B cell (primary cell): ENCODE results near the gene GRID2. TPM values are rescaled to one million over a fixed set of nuclear protein-coding genes. Genes with fewer than 3 reads are reported as not detected.

ENCODE experiments used
- ATAC-seq: fragments of 200-7000 bp; cut with Tn5 transposase; one replicate; pipeline ENCODE4 v1.10.0; 2021; ENCODE audit warnings: low read depth, mild to moderate bottlenecking, moderate number of reproducible peaks, moderate library complexity
- CTCF ChIA-PET: fragments of 350-600 bp; sonication (Branson Sonifier 250); formaldehyde crosslinking; loops from one replicate; lab custom pipeline; 2021; ENCODE audit warnings: antibody characterized with exemption, inconsistent platforms; lab: Charles Lee
- POLR2A ChIA-PET: fragments of 350-600 bp; sonication (Branson Sonifier 250); formaldehyde crosslinking; loops from one replicate; lab custom pipeline; 2021; ENCODE audit warnings: antibody characterized with exemption; lab: Charles Lee
- DNase-seq: peaks from one replicate; pipeline ENCODE4 v3.0.0; 2013
- H2AFZ ChIP-seq: 2 replicates; pipeline ENCODE4 v1.6.1; 2012; ENCODE audit warnings: mild to moderate bottlenecking, low read depth, low read length; ENCODE audit not compliant: insufficient read depth, poor library complexity, severe bottlenecking
- H3K27ac ChIP-seq, 2 donors: 1 replicate in 1 of 2; 2 replicates in 1 of 2; pipeline ENCODE4 v1.5.1; 2012 to 2013; ENCODE audit warnings: low read length in 2 of 2, mild to moderate bottlenecking in 2 of 2, moderate library complexity in 1 of 2
- H3K27me3 ChIP-seq, 4 experiments: fragments of 200-600 bp in 1 of 4; sonication (generic) in 1 of 4; replicated peaks in 1 of 4; 1 replicate in 2 of 4; 2 replicates in 2 of 4; pipeline versions ENCODE4 v1.6.1 to v1.7.0; 2013 to 2016; ENCODE audit warnings: low read length in 3 of 4, mild to moderate bottlenecking in 2 of 4, mixed read lengths in 1 of 4, moderate library complexity in 1 of 4; ENCODE audit not compliant: insufficient read depth in 4 of 4, control insufficient read depth in 3 of 4; ENCODE audit errors: control extremely low read depth in 1 of 4
- H3K36me3 ChIP-seq, 2 experiments: replicated peaks in 1 of 2; 1 replicate in 1 of 2; 2 replicates in 1 of 2; pipeline versions ENCODE4 v1.6.1 to v1.7.1; 2013; ENCODE audit warnings: low read length in 1 of 2; ENCODE audit not compliant: insufficient read depth in 2 of 2, control insufficient read depth in 1 of 2; ENCODE audit errors: control extremely low read depth in 1 of 2, extremely low read depth in 1 of 2
- H3K4me1 ChIP-seq, 2 donors: fragments of 200-600 bp in 1 of 2; sonication (generic) in 1 of 2; 1 replicate in 1 of 2; 2 replicates in 1 of 2; pipeline versions ENCODE4 v1.5.1 to v1.6.1; 2013 to 2017; ENCODE audit warnings: low read length in 2 of 2; ENCODE audit not compliant: control insufficient read depth in 2 of 2, insufficient read depth in 2 of 2
- H3K4me2 ChIP-seq: replicated peaks from 2 replicates; pipeline ENCODE3; 2012; ENCODE audit warnings: mild to moderate bottlenecking, low read depth, low read length; ENCODE audit not compliant: poor library complexity, severe bottlenecking
- H3K4me3 ChIP-seq, 5 experiments: fragments of 200-600 bp in 1 of 5; sonication (generic) in 1 of 5; 1 replicate in 3 of 5; 2 replicates in 2 of 5; pipeline versions ENCODE4 v1.5.1 to v1.7.0; 2011 to 2016; ENCODE audit warnings: low read length in 4 of 5, mild to moderate bottlenecking in 4 of 5, low read depth in 2 of 5, control low read depth in 1 of 5, moderate library complexity in 1 of 5; ENCODE audit not compliant: insufficient read depth in 1 of 5; ENCODE audit errors: control extremely low read depth in 1 of 5, extremely low read depth in 1 of 5
- H3K79me2 ChIP-seq: fragments of 200-600 bp; sonication (generic); one replicate; pipeline ENCODE4 v1.6.0; 2016; ENCODE audit warnings: low read length; ENCODE audit not compliant: control insufficient read depth, insufficient read depth
- H3K9ac ChIP-seq: fragments of 200-600 bp; sonication (generic); 2 replicates; pipeline ENCODE4 v1.6.1; 2017; ENCODE audit warnings: mild to moderate bottlenecking, low read length, moderate library complexity
- H3K9me3 ChIP-seq, 3 donors: one replicate each; pipeline versions ENCODE4 v1.6.1 to v1.7.1; 2013; ENCODE audit warnings: low read length in 2 of 3; ENCODE audit not compliant: control insufficient read depth in 2 of 3, insufficient read depth in 1 of 3; ENCODE audit errors: control extremely low read depth in 1 of 3
- H4K20me1 ChIP-seq: 2 replicates; pipeline ENCODE4 v1.6.0; 2012; ENCODE audit warnings: mild to moderate bottlenecking, low read length; ENCODE audit not compliant: insufficient read depth, control insufficient read depth, poor library complexity, severe bottlenecking
- H3K27ac Mint-ChIP-seq: one replicate; pipeline ENCODE4 v1.8.0; 2021; ENCODE audit warnings: mixed read lengths
- H3K27me3 Mint-ChIP-seq: one replicate; pipeline ENCODE4 v1.8.0; 2021; ENCODE audit warnings: mixed read lengths
- H3K4me1 Mint-ChIP-seq: one replicate; pipeline ENCODE4 v1.8.0; 2021; ENCODE audit warnings: mixed read lengths
- H3K4me3 Mint-ChIP-seq: one replicate; pipeline ENCODE4 v1.8.0; 2021; ENCODE audit warnings: mixed read lengths
- H3K9me3 Mint-ChIP-seq: one replicate; pipeline ENCODE4 v1.8.0; 2022; ENCODE audit warnings: mixed read lengths; ENCODE audit not compliant: insufficient read depth
- CTCF ChIP-seq: fragments of 200-600 bp; IDR thresholded peaks from one replicate; pipeline ENCODE4 v1.8.0; 2022; ENCODE audit warnings: antibody characterized with exemption, mild to moderate bottlenecking
- EZH2 ChIP-seq: IDR thresholded peaks from 2 replicates; pipeline ENCODE4 v1.6.1; 2012; ENCODE audit warnings: borderline replicate concordance, low read depth, mild to moderate bottlenecking, moderate library complexity, low read length; ENCODE audit not compliant: insufficient read depth, poor library complexity, severe bottlenecking
- WGBS: methylation state at CpG from one replicate; pipeline ENCODE4 v1.1.5; 2013; ENCODE audit warnings: missing lambda C conversion rate; ENCODE audit not compliant: insufficient coverage; 5-methylcytosine and 5-hydroxymethylcytosine counted together
- intact Hi-C: fragments of 100-400 bp; cut with micrococcal nuclease; formaldehyde crosslinking; loops from one replicate; pipeline ENCODE4 v1.10.0; 2022
- polyA plus RNA-seq: library from polyadenylated mRNA; depleted of rRNA; stranded (reverse); fragments of >200 nt; gene quantifications from 2 replicates; pipeline ENCODE4 v1.2.3, GENCODE V29; 2012
- total RNA-seq, 2 donors: library from RNA; stranded (reverse); fragments of 120-200 nt in 1 of 2; gene quantifications; 1 replicate in 1 of 2; 2 replicates in 1 of 2; pipeline versions ENCODE4 v1.2.3 to v1.2.4, GENCODE V29; 2013 to 2022

Gene GRID2
- total and polyA plus RNA-seq, 2 donors (not counting 1 experiment from before 2014, with no cell fraction given), result not detected

- Mint-ChIP-seq H3K27me3 (no peaks in the 10 kb centered on the region), H3K9me3 (no peaks in the 10 kb centered on the region), H3K4me3 (no peak overlapping the region), H3K4me1 (no peaks in the 10 kb centered on the region), H3K27ac (no peak overlapping the region)
- Histone ChIP-seq H3K27me3 (no peaks in the 10 kb centered on the region), H2AFZ (no peak overlapping the region), H4K20me1 (no peaks in the 10 kb centered on the region), H3K4me1 (no peaks in the 10 kb centered on the region), H3K4me3 (no peak overlapping the region), H3K36me3 (no peaks in the 10 kb centered on the region), H3K79me2 (no peaks in the 10 kb centered on the region), H3K9me3 (no peaks in the 10 kb centered on the region), H3K9ac (no peak overlapping the region), H3K4me2 (no peak overlapping the region), H3K27ac (no peak overlapping the region)
- intact Hi-C loops, result no loop called here
- DNase-seq (no peak), ATAC-seq (no peak)
- no CpG with 5 or more reads among the region's 1 CpG for WGBS
- CTCF ChIA-PET, result no interaction called here
- POLR2A ChIA-PET, result no interaction called here
- TF ChIP-seq CTCF, result no peak
- TF ChIP-seq EZH2, result no peak
Observed at GRCh38 chr4:92497141-92497540, 193.4 kb downstream of the GRID2 start.

- ATAC-seq, result no peak
- ChIA-PET POLR2A (no interaction called here), CTCF (no interaction called here)
- no peaks in the 10 kb centered on the region for H3K27me3 Mint-ChIP-seq
- H3K27ac Mint-ChIP-seq, result no peak overlapping the region
- no peaks in the 10 kb centered on the region for H4K20me1 ChIP-seq
- H3K4me2 ChIP-seq, result no peak overlapping the region
- H3K36me3 ChIP-seq, result no peaks in the 10 kb centered on the region
- DNase-seq, result no peak
- no peaks in the 10 kb centered on the region for H3K27me3 ChIP-seq
- no peak overlapping the region for H3K27ac ChIP-seq
- no peaks in the 10 kb centered on the region for H3K79me2 ChIP-seq
- H3K9me3 Mint-ChIP-seq, result no peaks in the 10 kb centered on the region
- intact Hi-C loops, result no loop called here
- no peak overlapping the region for H2AFZ ChIP-seq
- WGBS, result no CpG with 5 or more reads among the region's 2 CpGs
- no peaks in the 10 kb centered on the region for H3K4me1 Mint-ChIP-seq
- no peak overlapping the region for H3K4me3 ChIP-seq
- no peaks in the 10 kb centered on the region for H3K4me1 ChIP-seq
- H3K9ac ChIP-seq, result no peak overlapping the region
- TF ChIP-seq EZH2 (no peak), CTCF (no peak)
- H3K9me3 ChIP-seq, result no peaks in the 10 kb centered on the region
- H3K4me3 Mint-ChIP-seq, result no peak overlapping the region
Observed at GRCh38 chr4:92501456-92501855, 197.7 kb downstream of the GRID2 start.
